ENCODE measurements around the gene SOCS7. TPM values are rescaled to one million over a fixed set of nuclear protein-coding genes. Genes with fewer than 3 reads are reported as not detected.

SOCS7 gene
- total RNA-seq, 1 donor from 2014 or later: 16.8 TPM

- no peaks in the 10 kb centered on the region for H3K4me1 ChIP-seq (ENCODE audit: insufficient read depth, low read length)
- FAIRE-seq (no peak), DNase-seq (ENCODE audit: low read depth) (no peak)
- peaks cover 9% of the 10 kb centered on the region for H3K27me3 ChIP-seq (ENCODE audit: insufficient read depth, low read length)
- H3K36me3 ChIP-seq (ENCODE audit: insufficient read depth, low read length): no peaks in the 10 kb centered on the region
- Mint-ChIP-seq H3K4me1 (ENCODE audit: low read depth, unreplicated experiment) (no peaks in the 10 kb centered on the region), H3K27me3 (ENCODE audit: low read depth, unreplicated experiment) (peaks cover 22% of the 10 kb centered on the region), H3K36me3 (ENCODE audit: low read depth, unreplicated experiment) (no peaks in the 10 kb centered on the region), H3K4me3 (ENCODE audit: unreplicated experiment) (no peak overlapping the region), H3K27ac (ENCODE audit: unreplicated experiment) (no peak overlapping the region), H3K9me3 (ENCODE audit: unreplicated experiment) (no peaks in the 10 kb centered on the region)
- no peak overlapping the region for H3K4me2 ChIP-seq (ENCODE audit: low read length)
- H3K9ac ChIP-seq (ENCODE audit: low read length): no peak overlapping the region
- H3K9me3 ChIP-seq (ENCODE audit: insufficient read depth, low read depth, low read length): no peaks in the 10 kb centered on the region
- no peak overlapping the region for H3K27ac ChIP-seq (ENCODE audit: low read depth, low read length)
- H4K20me1 ChIP-seq (ENCODE audit: insufficient read depth, low read length): no peaks in the 10 kb centered on the region
- H3K79me2 ChIP-seq (ENCODE audit: insufficient read depth, low read length): no peaks in the 10 kb centered on the region
- H2AFZ ChIP-seq (ENCODE audit: low read depth, low read length): no peak overlapping the region
- no peak for TF ChIP-seq EZH2 (IDR thresholded peaks at IDR 0.05; ENCODE audit: insufficient read depth, low read length)
- no peak for TF ChIP-seq CTCF (IDR thresholded peaks at IDR 0.05; ENCODE audit: insufficient read depth, low read depth, low read length)
- no peak overlapping the region for H3K4me3 ChIP-seq (ENCODE audit: insufficient read depth, low read depth, low read length)
Observed at GRCh38 chr17:38342886-38343607, 8.6 kb upstream of the SOCS7 start.

- peaks cover 16% of the 10 kb centered on the region for H3K27me3 Mint-ChIP-seq (ENCODE audit: low read depth, unreplicated experiment)
- Histone ChIP-seq H3K4me2 (ENCODE audit: low read length) (no peak within 1 kb of the TSS), H3K4me1 (ENCODE audit: insufficient read depth, low read length) (no peaks in the 10 kb centered on the region), H3K36me3 (ENCODE audit: insufficient read depth, low read length) (no peaks in the 10 kb centered on the region), H3K79me2 (ENCODE audit: insufficient read depth, low read length) (no peaks in the 10 kb centered on the region), H3K27ac (ENCODE audit: low read depth, low read length) (no peak within 1 kb of the TSS), H3K9me3 (ENCODE audit: insufficient read depth, low read depth, low read length) (no peaks in the 10 kb centered on the region), H2AFZ (ENCODE audit: low read depth, low read length) (no peak within 1 kb of the TSS), H3K4me3 (ENCODE audit: insufficient read depth, low read depth, low read length) (no peak within 1 kb of the TSS), H4K20me1 (ENCODE audit: insufficient read depth, low read length) (no peaks in the 10 kb centered on the region), H3K9ac (ENCODE audit: low read length) (no peak within 1 kb of the TSS), H3K27me3 (ENCODE audit: insufficient read depth, low read length) (peaks cover 5% of the 10 kb centered on the region)
- DNase-seq (ENCODE audit: low read depth): no peak
- H3K9me3 Mint-ChIP-seq (ENCODE audit: unreplicated experiment): no peaks in the 10 kb centered on the region
- no peaks in the 10 kb centered on the region for H3K4me1 Mint-ChIP-seq (ENCODE audit: low read depth, unreplicated experiment)
- H3K36me3 Mint-ChIP-seq (ENCODE audit: low read depth, unreplicated experiment): no peaks in the 10 kb centered on the region
- TF ChIP-seq CTCF (IDR thresholded peaks at IDR 0.05; ENCODE audit: insufficient read depth, low read depth, low read length): no peak
- no peak for TF ChIP-seq EZH2 (IDR thresholded peaks at IDR 0.05; ENCODE audit: insufficient read depth, low read length)
- no peak within 1 kb of the TSS for H3K27ac Mint-ChIP-seq (ENCODE audit: unreplicated experiment)
- no peak within 1 kb of the TSS for H3K4me3 Mint-ChIP-seq (ENCODE audit: unreplicated experiment)
- no peak for FAIRE-seq
Observed at GRCh38 chr17:38343608-38344419, 7.8 kb upstream of the SOCS7 start, which contains the start of gene GPR179. Gene GPR179, minus strand, starts transcription at chr17:38343956. Its CDS starts 167 bp downstream, at chr17:38343789.
